Immature natural killer cell (primary cell): ENCODE measurements around the gene NCS1. TPM values are rescaled to one million over a fixed set of nuclear protein-coding genes. Genes with fewer than 3 reads are reported as not detected.
A peak's percentile ranks its signal among the peaks of the same experiment; 100 is the strongest.
"Not testable (repeated sequence)": the region's sequence is repeated elsewhere in the genome, so short reads cannot be mapped to it uniquely, and the experiment has no call there.

Experiments used
- DNase-seq, 3 donors: peaks; one replicate each; pipeline ENCODE4 v3.0.0; 2022; ENCODE audit warnings: mixed read lengths in 1 of 3
- H3K27ac Mint-ChIP-seq, 6 donors: one replicate each; pipeline ENCODE4 v1.8.0; 2020; ENCODE audit warnings: mixed read lengths in 6 of 6, mild to moderate bottlenecking in 5 of 6, inconsistent platforms in 4 of 6, moderate library complexity in 3 of 6
- H3K27me3 Mint-ChIP-seq, 3 donors: one replicate each; pipeline ENCODE4 v1.8.0; 2020 to 2021; ENCODE audit warnings: low read depth in 3 of 3, mild to moderate bottlenecking in 3 of 3, mixed read lengths in 3 of 3, moderate library complexity in 3 of 3, inconsistent platforms in 1 of 3
- H3K36me3 Mint-ChIP-seq, 3 donors: one replicate each; pipeline ENCODE4 v1.8.0; 2020; ENCODE audit warnings: mixed read lengths in 3 of 3, inconsistent platforms in 2 of 3, mild to moderate bottlenecking in 2 of 3
- H3K4me1 Mint-ChIP-seq, 2 donors: one replicate each; pipeline ENCODE4 v1.8.0; 2020; ENCODE audit warnings: inconsistent platforms in 2 of 2, mild to moderate bottlenecking in 2 of 2, mixed read lengths in 2 of 2, moderate library complexity in 1 of 2
- H3K4me3 Mint-ChIP-seq, 5 donors: one replicate each; pipeline ENCODE4 v1.8.0; 2020; ENCODE audit warnings: mild to moderate bottlenecking in 5 of 5, mixed read lengths in 5 of 5, inconsistent platforms in 3 of 5, moderate library complexity in 3 of 5
- H3K9me3 Mint-ChIP-seq, 6 donors: one replicate each; pipeline ENCODE4 v1.8.0; 2020; ENCODE audit warnings: mild to moderate bottlenecking in 6 of 6, mixed read lengths in 6 of 6, inconsistent platforms in 4 of 6, moderate library complexity in 3 of 6
- polyA plus RNA-seq, 3 donors: library from polyadenylated mRNA; unstranded; fragments of 300-500 nt; fragmentation: Illumina TruSeq; gene quantifications; one replicate each; pipeline ENCODE4 v1.2.3, GENCODE V29; 2021

Gene NCS1
- polyA plus RNA-seq, 3 donors from 2014 or later: 0.26 to 0.30 TPM; not detected in 1

DNA sequence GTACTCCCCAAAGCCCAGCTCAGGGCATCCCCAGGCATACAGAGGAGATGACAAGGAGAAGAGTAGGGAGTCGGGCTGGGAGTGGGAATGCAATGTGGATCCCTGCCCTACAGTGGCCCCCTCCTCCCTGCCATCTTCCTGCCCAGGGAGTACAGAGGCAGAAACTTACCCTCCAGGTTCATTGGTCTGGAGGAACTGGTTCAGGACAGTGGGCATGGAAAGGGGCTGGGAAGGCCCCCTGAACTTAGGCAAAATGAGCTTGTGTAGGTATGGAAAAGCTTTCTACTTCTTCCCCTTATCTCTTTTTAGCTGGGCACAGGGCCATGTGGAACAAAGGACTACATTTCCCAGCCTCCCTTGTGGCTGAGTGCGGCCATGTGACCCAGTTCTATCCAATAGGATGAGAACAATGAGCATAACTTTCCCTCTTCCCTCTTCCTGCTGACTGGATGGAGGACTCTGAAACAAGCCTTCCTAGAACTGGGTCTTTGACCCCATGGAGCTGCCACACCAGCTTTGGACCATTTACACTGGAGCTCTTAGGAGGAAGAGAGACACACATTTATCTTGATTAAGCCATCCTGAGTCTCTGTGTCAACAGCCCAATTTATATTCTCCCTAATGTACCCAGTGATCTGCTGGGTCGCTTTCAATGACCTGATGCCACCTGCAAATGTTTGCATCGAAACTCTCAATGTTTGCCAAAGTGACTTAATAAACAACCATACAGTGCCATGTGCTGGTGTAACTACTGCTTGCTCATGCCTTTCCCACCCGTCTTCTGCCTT is 68.4 kb downstream of the NCS1 start:
- Mint-ChIP-seq H3K4me1 (peaks cover 17 to 21% of the 10 kb centered on the region in 2 donors), H3K4me3 (peak overlapping the region in 1 of 5 donors; percentile 20), H3K36me3 (no peaks in the 10 kb centered on the region), H3K9me3 (no peaks in the 10 kb centered on the region), H3K27me3 (peaks cover 0 to 3% (median 3%) of the 10 kb centered on the region in 3 donors), H3K27ac (peak overlapping the region in 2 of 6 donors; percentile 24 to 74)
- DNase-seq: peak; percentile 16 to 35 (median 26)

DNA sequence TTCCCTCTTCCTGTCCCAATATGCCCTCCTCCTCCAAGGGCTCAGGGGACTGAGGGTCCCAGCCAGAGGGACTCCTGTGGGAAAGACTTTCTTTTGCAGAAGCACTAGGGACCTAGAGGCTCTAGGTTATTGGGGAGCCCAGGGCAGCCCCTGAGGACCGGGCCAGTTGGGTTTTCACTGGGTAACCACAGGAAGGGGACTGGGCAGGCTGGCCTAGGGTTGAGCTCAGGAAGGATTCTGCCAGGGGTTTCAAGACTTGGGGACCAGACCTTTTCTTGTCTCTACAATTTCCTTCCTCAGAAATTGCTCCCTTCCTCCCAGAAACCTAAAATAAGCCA is 69.0 kb downstream of the NCS1 start:
- H3K4me1 Mint-ChIP-seq: peaks cover 14 to 17% of the 10 kb centered on the region in 2 donors
- H3K27me3 Mint-ChIP-seq: peaks cover 0 to 3% (median 3%) of the 10 kb centered on the region in 3 donors
- no peaks in the 10 kb centered on the region for H3K36me3 Mint-ChIP-seq
- H3K27ac Mint-ChIP-seq: no peak overlapping the region
- H3K9me3 Mint-ChIP-seq: no peaks in the 10 kb centered on the region
- H3K4me3 Mint-ChIP-seq: peak overlapping the region in 1 of 5 donors; percentile 20
- no peak for DNase-seq

DNA sequence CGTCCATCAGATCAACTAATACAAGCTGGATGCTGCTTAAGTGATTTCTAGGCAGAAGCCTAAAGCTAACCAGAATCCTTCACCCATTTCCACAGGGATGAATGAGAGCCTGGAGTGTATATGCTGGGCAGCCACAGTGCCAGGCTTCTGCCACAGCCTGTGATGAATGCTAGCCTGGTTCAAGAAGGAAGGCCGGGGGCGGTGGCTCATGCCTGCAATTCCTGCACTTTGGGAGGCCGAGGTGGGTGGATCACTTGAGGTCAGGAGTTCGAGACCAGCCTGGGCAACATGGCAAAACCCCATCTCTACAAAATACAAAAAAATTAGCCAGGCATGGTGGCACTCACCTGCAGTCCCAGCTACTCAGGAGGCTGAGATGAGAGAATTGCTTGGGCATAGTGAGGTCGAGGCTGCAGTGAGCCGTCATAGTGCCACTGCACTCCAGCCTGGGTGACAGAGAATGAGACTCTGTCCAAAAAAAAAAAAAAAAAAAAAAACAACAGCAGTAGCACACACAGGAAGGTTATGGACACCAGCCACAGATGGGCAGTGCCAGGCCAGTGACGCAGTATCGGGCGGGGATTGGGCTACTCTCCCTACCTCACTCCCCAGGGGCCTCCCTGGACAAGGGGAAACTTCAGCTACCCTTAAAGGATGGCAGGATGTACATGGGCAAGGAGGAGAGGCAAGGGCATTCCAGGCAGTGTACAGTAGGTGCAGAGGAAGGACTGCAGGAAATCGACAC is 70.2 kb downstream of the NCS1 start:
- Mint-ChIP-seq H3K27me3 (peaks cover 0 to 3% (median 0%) of the 10 kb centered on the region in 3 donors), H3K27ac (peak overlapping the region in 3 of 6 donors; percentile 8 to 74 (median 65)), H3K9me3 (no peaks in the 10 kb centered on the region), H3K36me3 (no peaks in the 10 kb centered on the region), H3K4me1 (peaks cover 14 to 17% of the 10 kb centered on the region in 2 donors), H3K4me3 (peak overlapping the region in 4 of 5 donors; percentile 61 to 78 (median 68))
- DNase-seq: no peak

DNA sequence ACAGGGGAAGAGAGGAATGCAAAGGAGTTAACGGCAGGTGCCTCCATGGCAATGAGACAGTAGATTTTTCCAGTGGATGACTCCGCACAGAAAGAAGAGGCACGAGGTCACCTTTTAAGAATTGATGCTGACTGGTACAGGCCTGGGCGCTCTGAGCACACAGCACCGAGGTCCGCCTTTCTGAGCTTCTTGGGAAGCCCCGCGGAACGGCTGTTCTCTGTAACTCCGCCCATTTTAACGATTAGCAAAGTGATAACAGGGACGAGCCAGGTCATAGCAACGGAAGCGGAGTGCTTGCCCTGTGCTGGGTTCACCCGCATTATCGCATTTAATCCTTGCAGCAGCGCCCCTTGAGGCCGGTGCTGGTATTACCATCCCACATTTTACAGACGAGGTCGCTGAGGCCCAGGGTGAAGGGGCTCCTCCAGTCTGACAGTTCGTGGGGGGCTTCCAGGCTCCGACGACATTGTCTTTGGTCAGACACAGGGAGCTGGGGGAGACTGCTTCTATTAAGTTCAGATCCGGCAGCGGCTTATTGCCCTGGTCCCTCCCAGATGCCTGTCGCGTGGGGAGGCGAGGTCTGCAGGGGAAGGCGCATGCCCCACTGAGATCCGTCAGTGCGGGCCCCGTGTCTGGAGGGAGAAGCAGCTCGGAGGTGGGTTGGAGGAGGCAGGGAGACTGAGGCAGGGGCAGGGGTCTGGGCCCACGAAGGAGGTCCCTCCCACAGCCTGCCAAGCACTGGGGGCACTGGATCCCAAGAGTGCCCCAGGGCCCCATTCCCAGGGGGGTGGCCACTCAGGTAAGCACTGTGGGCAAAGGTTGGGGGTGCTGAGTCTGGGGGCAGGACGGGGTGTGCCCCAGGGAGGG is 71.0 kb downstream of the NCS1 start:
- H3K27me3 Mint-ChIP-seq: peaks cover 0 to 3% (median 0%) of the 10 kb centered on the region in 3 donors
- peak overlapping the region; percentile 42 to 78 (median 67) for H3K4me3 Mint-ChIP-seq
- H3K9me3 Mint-ChIP-seq: no peaks in the 10 kb centered on the region
- H3K27ac Mint-ChIP-seq: peak overlapping the region in 4 of 6 donors; percentile 8 to 74 (median 54)
- peaks cover 12 to 17% of the 10 kb centered on the region in 2 donors for H3K4me1 Mint-ChIP-seq
- DNase-seq: peak; percentile 62 to 75 (median 68)
- H3K36me3 Mint-ChIP-seq: no peaks in the 10 kb centered on the region

DNA sequence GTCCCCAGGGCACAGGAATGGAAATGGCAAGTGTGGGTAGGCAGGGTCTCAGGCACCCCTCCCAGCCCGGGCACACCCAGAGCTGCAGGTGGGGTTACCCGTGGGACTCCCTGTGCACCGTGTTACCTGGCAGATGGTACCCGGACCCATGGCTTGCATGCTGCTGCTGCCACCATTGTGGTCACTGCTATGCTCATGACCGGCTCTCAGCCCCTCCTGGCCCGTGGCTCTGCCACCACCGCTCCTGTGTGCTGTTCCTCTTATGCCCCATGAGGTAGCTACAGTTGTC is 71.6 kb downstream of the NCS1 start:
- Mint-ChIP-seq H3K4me1 (peaks cover 12 to 17% of the 10 kb centered on the region in 2 donors), H3K36me3 (no peaks in the 10 kb centered on the region), H3K27ac (no peak overlapping the region), H3K27me3 (peaks cover 0 to 4% (median 3%) of the 10 kb centered on the region in 3 donors), H3K9me3 (no peaks in the 10 kb centered on the region), H3K4me3 (no peak overlapping the region)
- DNase-seq: no peak

DNA sequence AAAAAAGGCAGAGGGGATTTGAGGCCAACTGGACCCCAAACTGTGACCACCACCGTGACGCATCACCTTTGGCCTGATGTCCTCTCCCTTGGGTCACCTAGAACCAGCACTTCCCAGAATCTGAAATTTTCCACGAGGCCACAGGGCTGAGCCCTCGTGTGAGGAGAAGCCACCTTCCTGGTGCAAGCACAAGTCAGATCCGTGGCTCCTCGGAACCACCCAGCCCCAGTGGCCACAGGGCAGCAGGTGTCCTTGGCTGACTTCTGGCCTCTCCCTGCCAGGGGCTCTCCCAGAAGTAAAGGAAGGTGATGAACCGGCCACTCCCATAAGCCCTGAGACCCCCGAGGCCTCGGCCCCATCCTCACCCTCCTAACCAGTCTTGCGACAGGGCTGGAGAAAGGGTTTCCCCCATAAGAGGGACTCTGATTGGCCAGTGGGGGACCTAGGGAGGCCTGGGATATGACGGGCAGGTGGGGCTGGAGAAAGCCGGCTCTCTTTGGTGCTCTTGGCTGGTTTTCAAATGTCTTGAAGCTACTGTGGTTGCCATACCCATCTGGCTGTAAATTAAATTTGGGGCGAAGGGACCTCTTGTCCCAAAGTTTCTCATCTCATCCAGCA is 72.5 kb downstream of the NCS1 start:
- Mint-ChIP-seq H3K27me3 (peaks cover under 1 to 4% (median 3%) of the 10 kb centered on the region in 3 donors), H3K9me3 (no peaks in the 10 kb centered on the region), H3K4me1 (peaks cover 12 to 17% of the 10 kb centered on the region in 2 donors), H3K36me3 (no peaks in the 10 kb centered on the region), H3K27ac (no peak overlapping the region), H3K4me3 (no peak overlapping the region)
- no peak for DNase-seq

DNA sequence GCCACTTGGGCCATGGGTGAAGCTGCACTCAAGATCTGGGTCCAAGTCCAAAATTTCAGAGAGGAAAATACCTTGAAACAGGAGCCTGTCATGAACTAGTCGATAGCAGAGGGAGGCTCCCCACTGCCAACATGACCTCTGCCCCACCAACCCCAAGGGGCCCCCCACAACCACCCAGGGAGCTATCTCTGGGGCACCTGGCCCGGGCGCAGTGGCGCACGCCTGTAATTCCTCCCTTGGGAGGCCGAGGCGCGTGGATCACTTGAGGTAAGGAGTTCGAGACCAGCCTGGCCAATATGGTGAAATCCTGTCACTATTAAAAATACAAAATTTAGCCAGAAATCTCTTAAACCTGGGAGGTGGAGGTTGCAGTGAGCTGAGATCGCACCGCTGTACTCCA is 73.3 kb downstream of the NCS1 start:
- Mint-ChIP-seq H3K4me1 (peaks cover 12 to 16% of the 10 kb centered on the region in 2 donors), H3K4me3 (no peak overlapping the region), H3K27ac (no peak overlapping the region), H3K27me3 (peaks cover 2 to 5% (median 4%) of the 10 kb centered on the region in 3 donors), H3K36me3 (peaks cover 0 to 2% (median 0%) of the 10 kb centered on the region in 3 donors), H3K9me3 (no peaks in the 10 kb centered on the region)
- no peak for DNase-seq

DNA sequence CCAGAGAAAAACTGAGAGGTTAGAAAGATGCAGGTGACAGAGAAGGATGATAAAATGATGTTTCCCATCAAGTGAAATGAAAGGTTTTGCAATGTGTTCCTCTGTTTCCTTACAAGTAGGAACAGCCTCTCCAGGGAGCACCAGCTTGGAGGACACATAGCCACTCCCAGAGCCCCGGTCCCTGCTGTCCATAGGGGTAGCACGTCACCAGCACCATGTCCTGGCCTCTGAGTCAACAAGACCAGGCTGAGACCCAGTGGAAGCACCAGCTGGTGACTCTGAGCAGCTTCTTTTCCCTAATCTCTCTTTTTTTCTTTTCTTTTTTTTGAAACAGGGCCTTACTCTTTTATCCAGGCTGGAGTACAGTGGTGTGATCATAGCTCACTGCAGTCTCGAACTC is 73.9 kb downstream of the NCS1 start:
- no peak for DNase-seq
- H3K4me1 Mint-ChIP-seq: peaks cover 7 to 9% of the 10 kb centered on the region in 2 donors
- no peak overlapping the region for H3K27ac Mint-ChIP-seq
- H3K27me3 Mint-ChIP-seq: peaks cover 2 to 5% (median 4%) of the 10 kb centered on the region in 3 donors
- peaks cover 0 to 4% (median 0%) of the 10 kb centered on the region in 3 donors for H3K36me3 Mint-ChIP-seq
- H3K9me3 Mint-ChIP-seq: no peaks in the 10 kb centered on the region
- H3K4me3 Mint-ChIP-seq: no peak overlapping the region

DNA sequence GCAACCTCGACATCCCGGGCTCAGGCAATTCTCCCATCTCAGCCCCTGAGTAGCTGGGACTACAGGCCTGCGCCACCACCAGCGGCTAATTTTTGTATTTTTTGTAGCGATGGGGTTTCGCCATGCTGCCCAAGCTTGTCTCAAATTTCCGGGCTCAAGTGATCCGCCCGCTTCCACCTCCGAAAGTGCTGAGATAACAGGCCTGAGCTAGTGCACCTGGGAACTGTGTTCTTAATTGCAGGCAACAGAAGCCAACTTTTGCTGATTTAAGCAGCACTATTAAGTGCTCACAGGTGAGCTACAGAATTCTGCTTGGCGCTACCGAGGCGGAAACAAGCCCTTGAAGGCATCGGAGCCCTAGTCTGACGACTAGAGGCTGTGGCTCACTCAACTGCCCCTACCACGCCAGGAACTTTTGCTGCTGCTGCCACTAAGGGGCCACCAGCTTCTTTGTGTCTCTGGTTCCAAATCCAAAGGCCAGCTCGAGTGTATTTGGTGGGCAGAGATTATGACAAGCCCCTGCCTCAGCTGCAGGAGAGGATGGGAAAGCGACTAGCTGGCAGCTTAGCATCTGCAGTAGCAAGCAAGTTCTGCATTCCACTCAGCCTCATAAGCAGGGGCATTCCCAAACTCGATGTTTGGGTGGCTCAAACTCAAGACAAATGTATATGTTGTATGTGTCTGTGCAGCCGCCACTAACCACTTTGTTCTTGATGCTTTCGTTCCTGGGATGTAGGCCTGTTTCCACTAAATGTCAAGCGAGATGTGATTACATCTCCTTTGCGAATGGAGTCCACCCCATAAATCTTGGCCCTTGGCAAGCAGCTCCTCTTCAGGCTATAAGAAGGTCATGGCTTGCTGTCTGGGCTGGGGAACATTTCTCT is 82.8 kb downstream of the NCS1 start:
- Mint-ChIP-seq H3K36me3 (peaks cover 0 to 4% (median 0%) of the 10 kb centered on the region in 3 donors), H3K27me3 (peaks cover 4% of the 10 kb centered on the region in 3 donors), H3K4me3 (no peak overlapping the region), H3K9me3 (no peaks in the 10 kb centered on the region), H3K27ac (no peak overlapping the region), H3K4me1 (no peaks in the 10 kb centered on the region)
- DNase-seq: no peak

DNA sequence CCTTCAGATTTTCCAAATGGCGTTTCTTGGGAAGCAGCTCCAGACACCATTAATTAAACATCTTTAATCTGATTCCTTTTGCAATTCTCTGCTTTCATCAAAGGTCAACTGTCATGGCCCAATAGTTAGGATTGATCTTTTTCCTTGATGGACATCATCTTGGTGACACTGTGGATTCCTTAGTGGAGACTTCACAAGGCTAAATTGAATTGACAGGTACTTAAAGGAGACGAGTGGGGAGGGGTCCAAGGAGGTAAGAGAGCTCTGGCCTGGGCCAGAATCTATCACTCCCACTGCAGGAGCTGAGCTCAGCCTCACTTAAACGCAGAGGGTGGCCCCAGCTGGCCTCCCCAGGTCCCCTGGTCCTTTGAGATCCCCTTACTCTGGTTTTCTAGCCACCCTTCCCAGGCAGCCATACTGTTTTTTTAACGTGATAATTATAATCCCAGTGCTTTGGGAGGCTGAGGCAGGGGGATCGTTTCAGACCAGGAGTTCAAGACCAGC is 83.5 kb downstream of the NCS1 start:
- H3K27ac Mint-ChIP-seq: no peak overlapping the region
- no peak overlapping the region for H3K4me3 Mint-ChIP-seq
- no peaks in the 10 kb centered on the region for H3K4me1 Mint-ChIP-seq
- no peaks in the 10 kb centered on the region for H3K9me3 Mint-ChIP-seq
- no peaks in the 10 kb centered on the region for H3K36me3 Mint-ChIP-seq
- peaks cover 4 to 8% (median 4%) of the 10 kb centered on the region in 3 donors for H3K27me3 Mint-ChIP-seq
- DNase-seq: no peak

DNA sequence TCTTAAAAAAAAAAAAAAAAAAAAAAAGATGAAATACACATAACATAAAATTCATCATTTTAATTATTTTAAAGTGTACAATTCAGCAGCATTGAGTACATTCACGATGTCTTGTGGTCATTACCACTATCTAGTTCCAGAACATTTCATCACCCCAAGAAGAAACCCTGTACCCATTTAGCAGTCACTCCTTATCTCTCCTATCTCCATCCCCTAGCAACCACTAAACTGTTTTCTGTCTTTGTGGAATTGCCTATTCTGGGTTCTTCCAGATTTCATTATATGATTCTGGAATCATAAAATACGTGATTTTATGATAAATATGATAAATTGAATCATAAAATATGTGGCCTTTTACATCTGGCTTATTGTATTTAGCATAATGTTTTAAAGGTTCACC is 84.4 kb downstream of the NCS1 start:
- Mint-ChIP-seq H3K4me1 (no peaks in the 10 kb centered on the region), H3K36me3 (no peaks in the 10 kb centered on the region), H3K4me3 (no peak overlapping the region), H3K27ac (no peak overlapping the region), H3K27me3 (peaks cover 4 to 12% (median 6%) of the 10 kb centered on the region in 3 donors), H3K9me3 (no peaks in the 10 kb centered on the region)
- DNase-seq: no peak

DNA sequence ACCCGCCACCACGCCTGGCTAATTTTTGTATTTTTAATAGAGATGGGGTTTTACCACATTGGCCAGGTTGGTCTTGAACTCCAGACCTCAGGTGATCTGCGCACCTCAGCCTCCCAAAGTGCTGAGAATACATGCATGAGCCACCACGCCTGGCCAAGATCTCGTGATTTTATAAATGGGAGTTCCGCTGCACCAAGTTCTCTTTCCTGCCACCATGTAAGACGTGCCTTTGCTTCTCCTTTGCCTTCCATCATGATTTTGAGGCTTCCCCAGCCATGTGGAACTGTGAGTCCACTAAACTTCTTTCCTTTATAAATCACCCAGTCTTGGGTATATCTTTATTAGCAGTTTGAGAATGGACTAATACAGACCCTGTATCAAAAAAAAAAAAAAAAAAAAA is 85.9 kb downstream of the NCS1 start:
- not testable (repeated sequence) for H3K27ac Mint-ChIP-seq, H3K4me1 Mint-ChIP-seq, DNase-seq, H3K4me3 Mint-ChIP-seq, H3K36me3 Mint-ChIP-seq, H3K9me3 Mint-ChIP-seq
- peaks cover 6 to 17% (median 13%) of the 10 kb centered on the region in 3 donors for H3K27me3 Mint-ChIP-seq
